GM20000 (cell line): ENCODE measurements around the gene PPT2.
"Not testable (repeated sequence)": the region's sequence is repeated elsewhere in the genome, so short reads cannot be mapped to it uniquely, and the experiment has no call there.

Experiments used
- DNase-seq: peaks from one replicate; pipeline ENCODE4 v3.0.0; 2012; ENCODE audit warnings: low spot score
- TF ChIP-seq, protein P1 (sequence below): IDR thresholded peaks from 2 replicates; pipeline ENCODE4 v1.5.1; 2012; ENCODE audit warnings: mild to moderate bottlenecking, control low read depth; ENCODE audit errors: extremely low read depth, missing control alignments

The PPT2 gene

GRCh38 chr6:32210191-32210601, 56.3 kb downstream of the PPT2 start:
- DNase-seq = no peak
- TF ChIP-seq, protein P1, sequence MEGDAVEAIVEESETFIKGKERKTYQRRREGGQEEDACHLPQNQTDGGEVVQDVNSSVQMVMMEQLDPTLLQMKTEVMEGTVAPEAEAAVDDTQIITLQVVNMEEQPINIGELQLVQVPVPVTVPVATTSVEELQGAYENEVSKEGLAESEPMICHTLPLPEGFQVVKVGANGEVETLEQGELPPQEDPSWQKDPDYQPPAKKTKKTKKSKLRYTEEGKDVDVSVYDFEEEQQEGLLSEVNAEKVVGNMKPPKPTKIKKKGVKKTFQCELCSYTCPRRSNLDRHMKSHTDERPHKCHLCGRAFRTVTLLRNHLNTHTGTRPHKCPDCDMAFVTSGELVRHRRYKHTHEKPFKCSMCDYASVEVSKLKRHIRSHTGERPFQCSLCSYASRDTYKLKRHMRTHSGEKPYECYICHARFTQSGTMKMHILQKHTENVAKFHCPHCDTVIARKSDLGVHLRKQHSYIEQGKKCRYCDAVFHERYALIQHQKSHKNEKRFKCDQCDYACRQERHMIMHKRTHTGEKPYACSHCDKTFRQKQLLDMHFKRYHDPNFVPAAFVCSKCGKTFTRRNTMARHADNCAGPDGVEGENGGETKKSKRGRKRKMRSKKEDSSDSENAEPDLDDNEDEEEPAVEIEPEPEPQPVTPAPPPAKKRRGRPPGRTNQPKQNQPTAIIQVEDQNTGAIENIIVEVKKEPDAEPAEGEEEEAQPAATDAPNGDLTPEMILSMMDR = no peak

DNA sequence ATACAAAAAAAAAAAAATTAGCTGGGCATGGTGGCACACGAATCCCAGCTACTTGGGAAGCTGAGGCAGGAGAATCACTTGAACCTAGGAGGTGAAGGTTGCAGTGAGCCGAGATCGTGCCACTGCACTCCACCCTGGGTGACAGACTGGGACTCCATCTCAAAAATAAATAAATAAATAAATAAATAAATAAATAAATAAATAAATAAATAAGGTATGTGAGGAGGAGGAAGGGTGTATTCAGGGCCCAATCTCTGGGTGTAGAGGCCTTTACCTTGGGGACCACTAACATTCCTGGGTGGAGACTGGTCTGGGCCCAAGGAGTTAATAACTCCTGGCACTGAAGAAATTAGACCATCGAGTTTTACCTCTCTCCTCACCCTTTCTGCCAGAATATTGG, 57.5 kb downstream of the PPT2 start:
- not testable (repeated sequence) for DNase-seq

- TF ChIP-seq, protein P1 = no peak
- no peak for DNase-seq
Observed at GRCh38 chr6:32212076-32212760, 58.3 kb downstream of the PPT2 start.
